Neural cell (in vitro differentiated cells): ENCODE results near the gene C1orf232. TPM values are rescaled to one million over a fixed set of nuclear protein-coding genes. Genes with fewer than 3 reads are reported as not detected.

ENCODE experiments used
- H2AFZ ChIP-seq: fragments of 200-600, 300-800 bp; sonication (generic), shearing (Covaris generic); 2 replicates; pipeline ENCODE4 v1.6.0; 2014; ENCODE audit warnings: low read depth, mild to moderate bottlenecking, antibody characterized with exemption, low read length, moderate library complexity
- H3F3A ChIP-seq: fragments of 200-600 bp; shearing (Covaris generic); 2 replicates; pipeline ENCODE4 v1.6.1; 2016; ENCODE audit warnings: mild to moderate bottlenecking, moderate library complexity, mixed read lengths, antibody characterized with exemption, low read length; ENCODE audit not compliant: insufficient read depth, poor library complexity, severe bottlenecking
- H3K27ac ChIP-seq: fragments of 200-600, 300-800 bp; sonication (generic), shearing (Covaris generic); 2 replicates; pipeline ENCODE4 v1.5.1; 2014; ENCODE audit warnings: mild to moderate bottlenecking, low read length, moderate library complexity
- H3K27me3 ChIP-seq: fragments of 300-800, 200-600 bp; sonication (generic), shearing (Covaris generic); 2 replicates; pipeline ENCODE4 v1.6.0; 2014; ENCODE audit warnings: mild to moderate bottlenecking, low read depth, low read length, moderate library complexity; ENCODE audit not compliant: insufficient read depth
- H3K36me3 ChIP-seq: fragments of 300-800, 200-600 bp; sonication (generic), shearing (Covaris generic); 2 replicates; pipeline ENCODE4 v1.5.1; 2014; ENCODE audit warnings: mild to moderate bottlenecking, antibody characterized with exemption, low read length, moderate library complexity; ENCODE audit not compliant: insufficient read depth
- H3K4me2 ChIP-seq: fragments of 300-800, 200-600 bp; sonication (generic), shearing (Covaris generic); 2 replicates; pipeline ENCODE4 v1.6.0; 2014; ENCODE audit warnings: mild to moderate bottlenecking, low read length
- H3K4me3 ChIP-seq: fragments of 300-800, 200-600 bp; sonication (generic), shearing (Covaris generic); 2 replicates; pipeline ENCODE4 v1.5.1; 2014; ENCODE audit warnings: mild to moderate bottlenecking, low read length, moderate library complexity
- H3K79me2 ChIP-seq: fragments of 200-600 bp; shearing (Covaris generic); replicated peaks from 2 replicates; pipeline ENCODE4 v1.6.0; 2014; ENCODE audit warnings: mild to moderate bottlenecking, low read length, moderate library complexity; ENCODE audit not compliant: insufficient read depth
- H3K9ac ChIP-seq: fragments of 300-800, 200-600 bp; sonication (generic), shearing (Covaris generic); 2 replicates; pipeline ENCODE4 v1.6.1; 2016; ENCODE audit warnings: mild to moderate bottlenecking, low read length, mixed read lengths
- H3K9me2 ChIP-seq: fragments of 200-600 bp; shearing (Covaris generic); 2 replicates; pipeline ENCODE4 v1.6.1; 2016; ENCODE audit warnings: mild to moderate bottlenecking, low read length, mixed read lengths; ENCODE audit not compliant: insufficient read depth
- H3K9me3 ChIP-seq: fragments of 200-600, 300-800 bp; sonication (generic), shearing (Covaris generic); 2 replicates; pipeline ENCODE4 v1.6.1; 2016; ENCODE audit warnings: mild to moderate bottlenecking, mixed run types, low read length, moderate library complexity, mixed read lengths
- H4K20me1 ChIP-seq: fragments of 200-600 bp; shearing (Covaris generic); 2 replicates; pipeline ENCODE4 v1.6.1; 2016; ENCODE audit warnings: mild to moderate bottlenecking, mixed run types; ENCODE audit not compliant: insufficient read depth
- EP300 ChIP-seq: fragments of 450-650 bp; conservative IDR thresholded peaks from 2 replicates; pipeline ENCODE4 v1.6.1; 2014; ENCODE audit warnings: antibody characterized with exemption, mild to moderate bottlenecking, moderate library complexity; ENCODE audit not compliant: poor library complexity, severe bottlenecking
- EZH2 ChIP-seq: fragments of 200-600, 300-800 bp; shearing (Covaris generic), sonication (generic); IDR thresholded peaks from 2 replicates; pipeline ENCODE4 v1.6.1; 2014; ENCODE audit warnings: antibody characterized with exemption, low read length, borderline replicate concordance, mild to moderate bottlenecking; ENCODE audit not compliant: insufficient read depth, poor library complexity, severe bottlenecking
- MXI1 ChIP-seq: fragments of 450-650 bp; conservative IDR thresholded peaks from 2 replicates; pipeline ENCODE4 v1.6.1; 2014; ENCODE audit warnings: antibody characterized with exemption, mild to moderate bottlenecking; ENCODE audit not compliant: poor library complexity, severe bottlenecking
- POLR2AphosphoS5 ChIP-seq: IDR thresholded peaks from 2 replicates; pipeline ENCODE4 v1.6.1; 2012
- RAD21 ChIP-seq: fragments of 450-650 bp; conservative IDR thresholded peaks from 2 replicates; pipeline ENCODE4 v1.6.1; 2014; ENCODE audit warnings: antibody characterized with exemption, mild to moderate bottlenecking, moderate library complexity
- SMC3 ChIP-seq: fragments of 450-650 bp; conservative IDR thresholded peaks from 2 replicates; pipeline ENCODE4 v1.6.1; 2014; ENCODE audit warnings: antibody characterized with exemption, mild to moderate bottlenecking, moderate library complexity; ENCODE audit not compliant: poor library complexity
- TAF1 ChIP-seq: IDR thresholded peaks from 2 replicates; pipeline ENCODE4 v1.6.1; 2012; ENCODE audit warnings: low read depth
- polyA plus RNA-seq: library from polyadenylated mRNA; depleted of rRNA; stranded (reverse); fragments of >200 nt; gene quantifications from 2 replicates; pipeline ENCODE4 v1.2.3, GENCODE V29; 2014
- TF ChIP-seq, protein P1 (sequence below): IDR thresholded peaks from 2 replicates; pipeline ENCODE4 v1.6.1; 2012; ENCODE audit warnings: borderline replicate concordance
- TF ChIP-seq, protein P2 (sequence below): fragments of 450-650 bp; IDR thresholded peaks from 2 replicates; pipeline ENCODE4 v1.5.1; 2014; ENCODE audit warnings: antibody characterized with exemption, mild to moderate bottlenecking, moderate library complexity; ENCODE audit not compliant: poor library complexity, severe bottlenecking

C1orf232 gene
- polyA plus RNA-seq, 1 donor from 2014 or later: not detected

DNA sequence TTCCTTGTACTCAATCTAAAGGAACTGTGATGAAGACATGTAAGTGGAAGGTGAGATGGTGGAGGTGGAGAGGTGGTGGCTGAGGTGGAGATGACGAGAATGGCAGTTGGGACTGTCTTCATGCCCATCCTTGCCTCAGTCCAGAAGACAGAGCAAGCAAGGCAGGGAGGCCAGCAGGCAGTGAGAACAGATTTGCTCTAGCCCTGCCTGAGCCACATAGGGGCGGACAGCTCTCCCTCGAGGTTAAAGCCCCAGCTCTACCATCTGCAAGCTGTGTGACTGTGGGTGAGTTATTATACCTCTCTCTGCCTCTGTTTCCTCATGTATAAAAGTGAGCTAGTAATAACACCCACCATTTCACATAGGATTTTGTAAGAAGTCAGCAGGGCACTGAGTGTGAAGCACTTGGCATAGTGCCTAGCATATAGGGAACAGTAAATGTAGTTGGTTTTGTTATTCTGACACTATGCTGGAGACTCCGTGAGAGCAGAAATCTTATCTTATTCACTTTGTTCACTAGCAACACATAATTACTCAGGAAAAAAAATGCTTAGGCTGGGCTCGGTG is 14.7 kb downstream of the C1orf232 start:
- no peaks in the 10 kb centered on the region for H3K9me3 ChIP-seq

GRCh38 chr1:26148887-26149286 is 19.9 kb downstream of the C1orf232 start:
- Histone ChIP-seq H3K27me3 (no peaks in the 10 kb centered on the region), H3K9me2 (no peaks in the 10 kb centered on the region), H2AFZ (no peak overlapping the region), H3K9ac (no peak overlapping the region), H4K20me1 (no peaks in the 10 kb centered on the region), H3K4me3 (no peak overlapping the region), H3K27ac (no peak overlapping the region), H3K36me3 (no peaks in the 10 kb centered on the region), H3K79me2 (no peaks in the 10 kb centered on the region), H3F3A (no peaks in the 10 kb centered on the region), H3K9me3 (no peaks in the 10 kb centered on the region), H3K4me2 (no peak overlapping the region)
- TF ChIP-seq RAD21 (no peak), SMC3 (no peak), EP300 (no peak), MXI1 (no peak), POLR2AphosphoS5 (no peak), EZH2 (no peak), TAF1 (no peak)
- TF ChIP-seq, protein P1, sequence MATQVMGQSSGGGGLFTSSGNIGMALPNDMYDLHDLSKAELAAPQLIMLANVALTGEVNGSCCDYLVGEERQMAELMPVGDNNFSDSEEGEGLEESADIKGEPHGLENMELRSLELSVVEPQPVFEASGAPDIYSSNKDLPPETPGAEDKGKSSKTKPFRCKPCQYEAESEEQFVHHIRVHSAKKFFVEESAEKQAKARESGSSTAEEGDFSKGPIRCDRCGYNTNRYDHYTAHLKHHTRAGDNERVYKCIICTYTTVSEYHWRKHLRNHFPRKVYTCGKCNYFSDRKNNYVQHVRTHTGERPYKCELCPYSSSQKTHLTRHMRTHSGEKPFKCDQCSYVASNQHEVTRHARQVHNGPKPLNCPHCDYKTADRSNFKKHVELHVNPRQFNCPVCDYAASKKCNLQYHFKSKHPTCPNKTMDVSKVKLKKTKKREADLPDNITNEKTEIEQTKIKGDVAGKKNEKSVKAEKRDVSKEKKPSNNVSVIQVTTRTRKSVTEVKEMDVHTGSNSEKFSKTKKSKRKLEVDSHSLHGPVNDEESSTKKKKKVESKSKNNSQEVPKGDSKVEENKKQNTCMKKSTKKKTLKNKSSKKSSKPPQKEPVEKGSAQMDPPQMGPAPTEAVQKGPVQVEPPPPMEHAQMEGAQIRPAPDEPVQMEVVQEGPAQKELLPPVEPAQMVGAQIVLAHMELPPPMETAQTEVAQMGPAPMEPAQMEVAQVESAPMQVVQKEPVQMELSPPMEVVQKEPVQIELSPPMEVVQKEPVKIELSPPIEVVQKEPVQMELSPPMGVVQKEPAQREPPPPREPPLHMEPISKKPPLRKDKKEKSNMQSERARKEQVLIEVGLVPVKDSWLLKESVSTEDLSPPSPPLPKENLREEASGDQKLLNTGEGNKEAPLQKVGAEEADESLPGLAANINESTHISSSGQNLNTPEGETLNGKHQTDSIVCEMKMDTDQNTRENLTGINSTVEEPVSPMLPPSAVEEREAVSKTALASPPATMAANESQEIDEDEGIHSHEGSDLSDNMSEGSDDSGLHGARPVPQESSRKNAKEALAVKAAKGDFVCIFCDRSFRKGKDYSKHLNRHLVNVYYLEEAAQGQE: no peak
- TF ChIP-seq, protein P2, sequence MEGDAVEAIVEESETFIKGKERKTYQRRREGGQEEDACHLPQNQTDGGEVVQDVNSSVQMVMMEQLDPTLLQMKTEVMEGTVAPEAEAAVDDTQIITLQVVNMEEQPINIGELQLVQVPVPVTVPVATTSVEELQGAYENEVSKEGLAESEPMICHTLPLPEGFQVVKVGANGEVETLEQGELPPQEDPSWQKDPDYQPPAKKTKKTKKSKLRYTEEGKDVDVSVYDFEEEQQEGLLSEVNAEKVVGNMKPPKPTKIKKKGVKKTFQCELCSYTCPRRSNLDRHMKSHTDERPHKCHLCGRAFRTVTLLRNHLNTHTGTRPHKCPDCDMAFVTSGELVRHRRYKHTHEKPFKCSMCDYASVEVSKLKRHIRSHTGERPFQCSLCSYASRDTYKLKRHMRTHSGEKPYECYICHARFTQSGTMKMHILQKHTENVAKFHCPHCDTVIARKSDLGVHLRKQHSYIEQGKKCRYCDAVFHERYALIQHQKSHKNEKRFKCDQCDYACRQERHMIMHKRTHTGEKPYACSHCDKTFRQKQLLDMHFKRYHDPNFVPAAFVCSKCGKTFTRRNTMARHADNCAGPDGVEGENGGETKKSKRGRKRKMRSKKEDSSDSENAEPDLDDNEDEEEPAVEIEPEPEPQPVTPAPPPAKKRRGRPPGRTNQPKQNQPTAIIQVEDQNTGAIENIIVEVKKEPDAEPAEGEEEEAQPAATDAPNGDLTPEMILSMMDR: no peak

More for the DNA sequence above, 14.7 kb downstream of the C1orf232 start:
- no peak overlapping the region for H3K4me2 ChIP-seq
- no peaks in the 10 kb centered on the region for H3K36me3 ChIP-seq
- H4K20me1 ChIP-seq: no peaks in the 10 kb centered on the region
- no peak overlapping the region for H3K27ac ChIP-seq
- no peaks in the 10 kb centered on the region for H3K9me2 ChIP-seq
- no peaks in the 10 kb centered on the region for H3K79me2 ChIP-seq
- TF ChIP-seq, protein P2: no peak
- no peak for TF ChIP-seq EZH2
- no peaks in the 10 kb centered on the region for H3F3A ChIP-seq
- no peak overlapping the region for H2AFZ ChIP-seq
- H3K4me3 ChIP-seq: no peak overlapping the region
- peaks cover 5% of the 10 kb centered on the region for H3K27me3 ChIP-seq
- H3K9ac ChIP-seq: no peak overlapping the region
